Stimulated activated CD8-positive, alpha-beta memory T cell treated with anti-CD3 and anti-CD28 coated beads, Interleukin-12 subunit alpha, Interleukin-12 subunit beta, amount 100 ng/mL, for 24 hours (primary cell): ENCODE data around the gene COMMD7.

ENCODE experiments used
- DNase-seq: peaks from one replicate; pipeline ENCODE4 v3.0.0-alpha.2; 2020; ENCODE audit errors: extremely low read depth

The COMMD7 gene

DNA sequence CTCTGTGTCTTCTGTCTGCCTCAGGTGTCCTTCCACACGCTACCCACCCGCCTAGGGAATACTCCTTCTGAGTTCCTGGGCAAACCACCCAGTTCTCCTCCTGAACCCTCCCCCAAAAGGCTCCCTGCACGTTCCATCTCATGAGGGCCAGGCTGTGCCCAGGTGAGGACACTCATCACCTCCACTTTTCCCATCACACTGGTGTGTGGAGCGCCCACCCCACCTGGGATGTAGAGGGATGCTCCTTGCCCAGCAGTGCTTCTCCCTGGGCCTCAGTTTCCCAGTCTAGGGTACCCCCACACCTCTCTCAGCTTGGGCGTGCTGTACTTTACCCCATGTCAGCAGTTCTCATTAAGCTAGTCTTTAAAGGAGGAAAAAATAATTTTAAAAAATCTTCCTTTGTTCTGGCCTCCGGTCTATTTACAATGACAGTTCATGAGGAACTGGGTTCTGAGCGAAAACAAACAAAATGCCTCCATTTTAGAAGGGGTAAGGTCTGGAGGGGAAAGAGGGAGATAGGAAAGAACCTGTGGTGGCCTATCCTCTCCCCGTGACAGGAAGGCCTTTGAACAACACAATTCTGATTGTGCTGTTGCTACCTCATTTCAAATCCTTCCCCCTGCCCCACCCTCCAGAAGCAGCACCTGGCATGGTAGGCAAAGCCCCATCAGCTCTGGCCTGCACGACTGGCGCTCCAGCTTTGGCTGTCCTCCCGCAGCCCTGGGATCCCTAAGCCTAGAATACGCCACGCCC is 67.9 kb downstream of the COMMD7 start:
- DNase-seq: no peak

GRCh38 chr20:32674362-32674789 is 68.9 kb downstream of the COMMD7 start:
- peak; percentile 27 for DNase-seq

- DNase-seq: no peak
Measured at GRCh38 chr20:32672982-32673851, 70.0 kb downstream of the COMMD7 start.

GRCh38 chr20:32672394-32672981 is 70.8 kb downstream of the COMMD7 start:
- DNase-seq: no peak

DNA sequence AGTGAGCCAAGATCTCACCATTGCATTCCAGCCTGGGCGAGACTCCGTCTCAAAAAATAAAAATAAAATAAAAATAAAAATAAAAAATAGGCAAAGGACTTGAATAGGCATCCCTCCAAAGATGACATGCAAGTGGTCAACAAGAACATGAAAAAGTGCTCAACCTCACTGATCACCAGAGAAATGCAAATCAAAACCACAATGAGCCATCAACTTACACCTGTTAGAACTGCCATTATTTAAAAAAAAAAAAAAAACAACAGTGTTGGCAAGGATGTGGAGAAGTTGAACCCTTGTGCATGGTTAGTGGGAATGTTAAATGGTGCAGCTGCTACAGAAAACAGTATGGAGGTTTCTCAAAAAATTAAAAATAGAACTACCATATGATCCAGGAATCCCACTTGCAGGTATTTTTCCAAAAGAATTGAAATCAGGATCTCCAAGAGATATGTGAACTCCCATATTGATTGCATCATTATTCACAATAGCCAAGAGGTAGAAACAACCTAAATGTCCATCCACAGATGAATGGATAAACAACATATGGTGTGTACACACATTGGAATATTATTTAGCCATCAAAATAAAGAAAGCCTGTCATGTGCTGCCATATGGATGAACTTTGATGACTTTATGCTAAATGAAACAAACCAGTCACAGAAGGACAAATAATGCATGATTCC is 72.4 kb downstream of the COMMD7 start:
- no peak for DNase-seq

- no peak for DNase-seq
Measured at GRCh38 chr20:32667027-32667426, 76.2 kb downstream of the COMMD7 start.

DNA sequence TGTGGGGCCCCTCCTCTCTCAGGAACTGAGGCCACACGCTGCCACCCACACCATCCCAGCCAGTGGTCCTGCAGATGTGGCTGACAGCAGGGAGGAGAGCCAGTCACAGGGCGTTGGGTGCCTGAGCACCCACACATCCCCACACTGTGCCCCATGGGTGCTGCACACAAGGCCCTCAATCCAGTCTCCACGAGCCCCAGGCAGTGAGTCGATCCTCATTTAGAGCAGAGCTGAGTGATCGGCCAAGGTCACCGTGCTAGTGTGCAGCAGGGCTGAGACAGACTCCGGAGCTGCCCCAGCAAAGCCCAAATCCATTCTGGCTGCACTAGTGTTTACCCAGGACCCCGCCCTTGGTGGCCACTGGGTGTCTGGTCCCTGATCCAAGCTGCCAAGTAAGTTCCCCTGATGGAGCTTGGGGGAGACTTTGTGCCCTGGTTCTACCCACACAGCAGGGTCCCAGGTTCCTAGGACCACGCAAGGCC is 78.5 kb downstream of the COMMD7 start:
- DNase-seq: no peak

GRCh38 chr20:32664012-32664677 is 79.1 kb downstream of the COMMD7 start:
- no peak for DNase-seq

DNA sequence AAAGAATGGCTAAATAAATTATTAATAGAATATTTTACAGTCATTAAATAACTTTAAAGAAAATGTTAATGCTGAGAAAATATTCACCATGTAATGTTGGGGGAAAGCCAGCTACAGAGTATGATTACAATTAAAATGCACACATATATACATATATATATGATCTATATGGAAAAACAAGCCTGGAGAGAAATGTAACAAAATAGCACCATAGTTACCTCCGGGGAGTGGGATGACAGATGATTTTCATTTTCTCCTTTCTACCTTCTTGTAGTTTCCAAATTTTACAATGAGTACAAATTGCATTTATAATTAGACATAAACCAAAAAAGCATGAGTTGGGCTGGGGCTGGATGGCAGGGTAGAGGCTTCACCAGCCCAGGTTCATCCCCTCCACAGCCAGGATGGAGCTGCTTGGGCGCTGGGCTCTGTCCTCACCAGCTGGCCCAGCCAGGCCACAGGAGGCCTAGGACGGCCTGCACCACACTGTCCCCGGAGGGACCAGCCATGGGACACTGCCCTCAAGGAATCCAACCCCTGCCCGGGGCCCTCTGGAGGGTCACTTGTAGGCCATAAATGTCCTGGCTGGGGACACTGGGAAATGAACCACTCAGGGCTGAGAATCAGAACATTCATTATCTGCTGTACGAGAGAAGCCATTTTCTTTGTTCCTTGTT is 79.8 kb downstream of the COMMD7 start:
- DNase-seq: no peak

- no peak for DNase-seq
Measured at GRCh38 chr20:32661820-32662528, 81.3 kb downstream of the COMMD7 start.

- no peak for DNase-seq
Measured at GRCh38 chr20:32660661-32661060, 82.6 kb downstream of the COMMD7 start.

DNA sequence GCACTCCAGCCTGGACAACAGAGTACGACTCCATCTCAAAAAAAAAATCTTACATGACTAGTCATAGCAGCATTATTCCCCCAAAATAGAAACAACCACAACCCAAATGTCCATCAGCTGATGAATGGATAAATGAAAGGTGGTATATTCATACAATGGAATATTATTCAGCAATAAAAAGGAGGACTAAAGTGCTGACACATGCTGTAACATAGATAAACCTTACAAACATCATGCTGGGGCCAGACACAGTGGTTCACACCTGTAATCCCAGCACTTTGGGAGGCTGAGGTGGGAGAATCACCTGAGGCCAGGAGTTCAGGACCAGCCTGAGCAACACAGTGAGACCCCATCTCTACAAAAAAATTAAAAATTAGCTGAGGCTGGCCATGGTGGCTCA is 86.4 kb downstream of the COMMD7 start:
- no peak for DNase-seq

- no peak for DNase-seq
Measured at GRCh38 chr20:32655903-32656512, 87.3 kb downstream of the COMMD7 start.

- DNase-seq: peak; percentile 63
Measured at GRCh38 chr20:32652739-32653526, 90.3 kb downstream of the COMMD7 start.
